ENCODE measurements around the gene PLCG1.

Gene PLCG1

DNA sequence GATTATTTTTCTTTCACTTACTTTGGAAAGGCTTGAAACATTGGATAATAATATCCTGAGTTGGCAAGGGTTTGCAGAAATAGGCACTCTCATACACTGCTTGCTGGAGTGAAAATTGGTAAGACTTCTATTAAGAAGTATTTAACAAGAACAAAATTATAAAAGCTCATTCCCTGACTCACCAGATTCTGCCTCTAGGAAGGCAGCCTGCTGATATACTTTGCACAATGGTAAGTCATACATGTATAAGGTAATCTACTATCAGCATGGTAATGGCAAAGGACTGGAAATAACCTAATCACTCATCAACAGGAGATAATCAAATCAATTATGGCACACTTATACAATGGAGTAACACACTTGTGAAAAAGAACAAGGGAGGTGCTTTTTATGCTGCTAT lies 85.8 kb downstream of the PLCG1 start:
- DNase-seq (ENCODE audit: extremely low read depth, low read depth) = no peak
- TF ChIP-seq, protein P1, sequence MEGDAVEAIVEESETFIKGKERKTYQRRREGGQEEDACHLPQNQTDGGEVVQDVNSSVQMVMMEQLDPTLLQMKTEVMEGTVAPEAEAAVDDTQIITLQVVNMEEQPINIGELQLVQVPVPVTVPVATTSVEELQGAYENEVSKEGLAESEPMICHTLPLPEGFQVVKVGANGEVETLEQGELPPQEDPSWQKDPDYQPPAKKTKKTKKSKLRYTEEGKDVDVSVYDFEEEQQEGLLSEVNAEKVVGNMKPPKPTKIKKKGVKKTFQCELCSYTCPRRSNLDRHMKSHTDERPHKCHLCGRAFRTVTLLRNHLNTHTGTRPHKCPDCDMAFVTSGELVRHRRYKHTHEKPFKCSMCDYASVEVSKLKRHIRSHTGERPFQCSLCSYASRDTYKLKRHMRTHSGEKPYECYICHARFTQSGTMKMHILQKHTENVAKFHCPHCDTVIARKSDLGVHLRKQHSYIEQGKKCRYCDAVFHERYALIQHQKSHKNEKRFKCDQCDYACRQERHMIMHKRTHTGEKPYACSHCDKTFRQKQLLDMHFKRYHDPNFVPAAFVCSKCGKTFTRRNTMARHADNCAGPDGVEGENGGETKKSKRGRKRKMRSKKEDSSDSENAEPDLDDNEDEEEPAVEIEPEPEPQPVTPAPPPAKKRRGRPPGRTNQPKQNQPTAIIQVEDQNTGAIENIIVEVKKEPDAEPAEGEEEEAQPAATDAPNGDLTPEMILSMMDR (IDR thresholded peaks at IDR 0.05; ENCODE audit: low read depth, low read length, missing control alignments) = no peak
- H3K4me3 ChIP-seq (replicated peaks; ENCODE audit: low read depth, low read length) = no peak overlapping the region

DNA sequence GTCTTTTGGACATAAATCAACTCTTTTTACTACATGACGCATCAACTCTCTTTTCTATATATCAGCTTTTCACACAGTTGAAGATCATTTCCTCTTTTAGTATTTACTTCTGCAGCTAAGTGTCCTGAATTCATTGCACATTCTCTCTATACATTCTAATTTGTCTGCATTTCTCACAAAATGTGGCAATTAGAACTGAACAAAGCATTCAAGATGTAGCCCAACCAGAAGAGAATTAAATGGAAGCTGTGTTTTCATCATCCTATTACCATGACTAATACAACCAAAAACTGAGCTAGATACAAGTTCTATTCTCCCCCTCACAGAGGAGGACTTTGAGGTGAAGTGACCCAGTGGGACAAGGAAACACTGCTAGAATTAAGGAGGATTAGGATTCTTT lies 86.9 kb downstream of the PLCG1 start:
- DNase-seq (ENCODE audit: extremely low read depth, low read depth) = no peak
- no peak overlapping the region for H3K4me3 ChIP-seq (replicated peaks; ENCODE audit: low read depth, low read length)
- TF ChIP-seq, protein P1 (IDR thresholded peaks at IDR 0.05; ENCODE audit: low read depth, low read length, missing control alignments) = no peak

GRCh38 chr20:41225091-41225490 lies 87.7 kb downstream of the PLCG1 start:
- no peak for DNase-seq (ENCODE audit: extremely low read depth, low read depth)
- TF ChIP-seq, protein P1 (IDR thresholded peaks at IDR 0.05; ENCODE audit: low read depth, low read length, missing control alignments) = no peak
- H3K4me3 ChIP-seq (replicated peaks; ENCODE audit: low read depth, low read length) = no peak overlapping the region

DNA sequence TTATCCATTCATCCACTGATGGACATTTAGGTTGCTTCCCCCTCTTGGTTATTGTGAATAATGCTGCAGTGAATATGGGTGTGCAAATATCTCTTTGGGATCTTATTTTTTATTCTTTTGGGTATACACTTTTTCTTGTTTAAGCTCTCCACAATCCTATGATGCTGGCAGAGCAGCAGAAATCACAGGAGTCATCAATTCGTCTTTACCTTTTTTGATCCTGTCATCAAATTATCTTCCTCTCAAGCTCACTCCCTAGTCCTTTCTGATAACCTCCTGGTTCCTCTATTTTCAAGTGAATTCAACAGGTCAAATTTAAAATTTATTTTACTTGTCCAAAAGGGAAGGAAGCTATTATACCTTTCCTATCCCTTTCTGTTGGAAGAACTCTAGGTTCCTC lies 89.1 kb downstream of the PLCG1 start:
- TF ChIP-seq, protein P1 (IDR thresholded peaks at IDR 0.05; ENCODE audit: low read depth, low read length, missing control alignments) = no peak
- no peak overlapping the region for H3K4me3 ChIP-seq (replicated peaks; ENCODE audit: low read depth, low read length)
- DNase-seq (ENCODE audit: extremely low read depth, low read depth) = no peak

Data from HFF-Myc (cell line).